Endodermal cell (in vitro differentiated cells): ENCODE results near the gene MALT1. TPM values are rescaled to one million over a fixed set of nuclear protein-coding genes. Genes with fewer than 3 reads are reported as not detected.

Source experiments
- DNase-seq: peaks from one replicate; pipeline ENCODE4 v3.0.0-alpha.2; 2017
- H3K27ac ChIP-seq: 2 replicates; pipeline ENCODE4 v1.5.1; 2013; ENCODE audit warnings: mild to moderate bottlenecking, low read depth, low read length, moderate library complexity
- H3K27me3 ChIP-seq: 2 replicates; pipeline ENCODE4 v1.6.1; 2013; ENCODE audit warnings: mild to moderate bottlenecking, low read length, moderate library complexity; ENCODE audit not compliant: insufficient read depth, control insufficient read depth, poor library complexity, severe bottlenecking
- H3K36me3 ChIP-seq: 2 replicates; pipeline ENCODE4 v1.7.0; 2013; ENCODE audit warnings: mild to moderate bottlenecking, low read length, moderate library complexity; ENCODE audit not compliant: control insufficient read depth, insufficient read depth
- H3K4me1 ChIP-seq: one replicate; pipeline ENCODE4 v1.7.0; 2013; ENCODE audit warnings: low read length; ENCODE audit not compliant: control insufficient read depth, insufficient read depth
- H3K4me3 ChIP-seq: 2 replicates; pipeline ENCODE4 v1.5.1; 2013; ENCODE audit warnings: mild to moderate bottlenecking, low read length, moderate library complexity
- H3K9ac ChIP-seq: 2 replicates; pipeline ENCODE4 v1.6.1; 2013; ENCODE audit warnings: mild to moderate bottlenecking, low read length, moderate library complexity; ENCODE audit not compliant: poor library complexity, severe bottlenecking; ENCODE audit errors: extremely low read depth
- H3K9me3 ChIP-seq: 2 replicates; pipeline ENCODE4 v1.6.1; 2013; ENCODE audit warnings: mild to moderate bottlenecking, low read length, moderate library complexity; ENCODE audit not compliant: control insufficient read depth
- H3K27ac Mint-ChIP-seq: 2 replicates; pipeline ENCODE4 v1.8.0; 2020; ENCODE audit warnings: mixed read lengths
- H3K27me3 Mint-ChIP-seq: 2 replicates; pipeline ENCODE4 v1.8.0; 2021; ENCODE audit warnings: mild to moderate bottlenecking, mixed read lengths; ENCODE audit not compliant: insufficient read depth
- H3K36me3 Mint-ChIP-seq: 2 replicates; pipeline ENCODE4 v1.8.0; 2020; ENCODE audit warnings: low read depth, mixed read lengths
- H3K4me1 Mint-ChIP-seq: 2 replicates; pipeline ENCODE4 v1.8.0; 2020; ENCODE audit warnings: mixed read lengths
- H3K4me3 Mint-ChIP-seq: 2 replicates; pipeline ENCODE4 v1.8.0; 2020; ENCODE audit warnings: mild to moderate bottlenecking, moderate library complexity, mixed read lengths
- H3K9me3 Mint-ChIP-seq: 2 replicates; pipeline ENCODE4 v1.8.0; 2020; ENCODE audit warnings: mild to moderate bottlenecking, mixed read lengths
- WGBS, 2 experiments: methylation state at CpG; one replicate each; pipeline versions ENCODE4 v1.1.5 to v1.1.7; 2013; ENCODE audit warnings: missing lambda C conversion rate in 2 of 2, mixed read lengths in 1 of 2; ENCODE audit not compliant: insufficient coverage in 1 of 2, insufficient read length in 1 of 2; 5-methylcytosine and 5-hydroxymethylcytosine counted together
- total RNA-seq, 2 donors: library from RNA; stranded (reverse); fragmentation: NEBNext Ultra II Directional in 1 of 2; extraction: Animal tissue kit (Norgen Biotek cat#: 25700) in 1 of 2; gene quantifications; 2 replicates in 1 of 2; 3 replicates in 1 of 2; pipeline ENCODE4 v1.2.1, GENCODE V29; 2021
- TF ChIP-seq, protein P1 (sequence below): fragments of 200-600 bp; sonication (generic); conservative IDR thresholded peaks from 2 replicates; pipeline ENCODE4 v1.5.0; 2021; ENCODE audit warnings: antibody characterized with exemption, mild to moderate bottlenecking

The MALT1 gene
- total RNA-seq, 2 donors from 2014 or later, result 14.0 to 22.1 TPM

DNA sequence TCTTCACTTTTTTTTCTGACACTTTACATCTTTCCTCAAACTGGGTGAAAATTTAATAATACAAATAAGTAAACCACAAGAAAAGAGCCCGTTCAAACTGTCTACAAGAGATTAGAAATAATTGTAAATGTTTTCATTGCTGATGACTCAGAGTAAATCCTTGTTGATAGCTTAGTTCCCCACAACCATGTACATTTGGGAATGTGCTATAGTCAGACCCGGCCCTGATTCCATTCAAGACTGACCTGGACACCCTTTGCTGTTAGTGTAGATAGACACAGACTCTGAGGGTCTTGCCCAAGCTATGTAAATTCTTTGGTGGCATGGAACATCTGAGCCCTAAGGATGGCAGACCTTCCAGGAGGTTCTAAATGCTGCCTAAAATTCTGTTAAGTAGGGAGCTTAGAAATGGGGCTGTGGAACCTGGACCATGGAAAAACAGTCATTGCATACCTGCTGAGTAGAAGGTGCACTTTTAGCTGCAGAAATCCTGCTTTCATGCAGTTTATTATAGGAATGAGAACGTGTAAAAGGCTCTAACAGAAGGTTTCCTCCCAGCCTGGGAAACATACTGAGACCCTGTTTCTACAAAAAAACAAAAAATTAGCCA is 3.7 kb downstream of the MALT1 start:
- no peak overlapping the region for H3K27ac ChIP-seq
- peaks cover 10% of the 10 kb centered on the region for H3K4me1 Mint-ChIP-seq

DNA sequence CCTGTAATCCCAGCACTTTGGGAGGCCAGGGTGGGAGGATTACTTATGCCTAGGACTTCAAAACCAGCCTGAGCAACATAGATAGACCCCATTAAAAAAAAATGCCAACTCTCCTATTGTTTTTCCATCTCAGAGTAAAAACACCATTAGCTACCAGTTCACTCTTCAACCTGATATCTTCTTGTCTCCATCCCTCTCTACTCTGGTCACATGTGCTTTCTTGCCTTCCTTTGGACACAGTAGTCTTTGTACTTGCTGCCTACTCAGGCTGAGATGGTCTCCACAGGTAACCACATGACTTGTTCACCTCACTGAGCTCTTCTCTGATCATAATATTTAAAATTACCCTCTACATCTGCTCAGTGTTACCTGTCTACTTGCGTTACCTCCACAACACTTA is 5.0 kb downstream of the MALT1 start:
- 100% methylated on average over 1 of the region's 1 CpG; no CpG with 5 or more reads in 1 of the 2 experiments for WGBS, 2 experiments
- Histone ChIP-seq H3K4me3 (no peak overlapping the region), H3K9ac (no peak overlapping the region), H3K4me1 (no peaks in the 10 kb centered on the region), H3K27ac (no peak overlapping the region), H3K9me3 (no peaks in the 10 kb centered on the region), H3K36me3 (peaks cover 2% of the 10 kb centered on the region), H3K27me3 (no peaks in the 10 kb centered on the region)
- Mint-ChIP-seq H3K4me1 (peaks cover 4% of the 10 kb centered on the region), H3K4me3 (no peak overlapping the region), H3K27me3 (no peaks in the 10 kb centered on the region), H3K9me3 (peaks cover 4% of the 10 kb centered on the region), H3K27ac (no peak overlapping the region), H3K36me3 (peaks cover 4% of the 10 kb centered on the region)
- TF ChIP-seq, protein P1, sequence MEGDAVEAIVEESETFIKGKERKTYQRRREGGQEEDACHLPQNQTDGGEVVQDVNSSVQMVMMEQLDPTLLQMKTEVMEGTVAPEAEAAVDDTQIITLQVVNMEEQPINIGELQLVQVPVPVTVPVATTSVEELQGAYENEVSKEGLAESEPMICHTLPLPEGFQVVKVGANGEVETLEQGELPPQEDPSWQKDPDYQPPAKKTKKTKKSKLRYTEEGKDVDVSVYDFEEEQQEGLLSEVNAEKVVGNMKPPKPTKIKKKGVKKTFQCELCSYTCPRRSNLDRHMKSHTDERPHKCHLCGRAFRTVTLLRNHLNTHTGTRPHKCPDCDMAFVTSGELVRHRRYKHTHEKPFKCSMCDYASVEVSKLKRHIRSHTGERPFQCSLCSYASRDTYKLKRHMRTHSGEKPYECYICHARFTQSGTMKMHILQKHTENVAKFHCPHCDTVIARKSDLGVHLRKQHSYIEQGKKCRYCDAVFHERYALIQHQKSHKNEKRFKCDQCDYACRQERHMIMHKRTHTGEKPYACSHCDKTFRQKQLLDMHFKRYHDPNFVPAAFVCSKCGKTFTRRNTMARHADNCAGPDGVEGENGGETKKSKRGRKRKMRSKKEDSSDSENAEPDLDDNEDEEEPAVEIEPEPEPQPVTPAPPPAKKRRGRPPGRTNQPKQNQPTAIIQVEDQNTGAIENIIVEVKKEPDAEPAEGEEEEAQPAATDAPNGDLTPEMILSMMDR, result no peak
- no peak for DNase-seq

More for the DNA sequence above, 3.7 kb downstream of the MALT1 start:
- Histone ChIP-seq H3K36me3 (no peaks in the 10 kb centered on the region), H3K4me1 (no peaks in the 10 kb centered on the region), H3K9ac (no peak overlapping the region), H3K9me3 (no peaks in the 10 kb centered on the region), H3K27me3 (peaks cover 4% of the 10 kb centered on the region), H3K4me3 (no peak overlapping the region)
- Mint-ChIP-seq H3K27ac (no peak overlapping the region), H3K27me3 (peaks cover 1% of the 10 kb centered on the region), H3K9me3 (peaks cover 4% of the 10 kb centered on the region), H3K4me3 (no peak overlapping the region), H3K36me3 (no peaks in the 10 kb centered on the region)
- no peak for DNase-seq
- TF ChIP-seq, protein P1, result no peak
- WGBS, 2 experiments, result 83 to 88% methylated on average over 1 to 2 of the region's 3 CpGs

DNA sequence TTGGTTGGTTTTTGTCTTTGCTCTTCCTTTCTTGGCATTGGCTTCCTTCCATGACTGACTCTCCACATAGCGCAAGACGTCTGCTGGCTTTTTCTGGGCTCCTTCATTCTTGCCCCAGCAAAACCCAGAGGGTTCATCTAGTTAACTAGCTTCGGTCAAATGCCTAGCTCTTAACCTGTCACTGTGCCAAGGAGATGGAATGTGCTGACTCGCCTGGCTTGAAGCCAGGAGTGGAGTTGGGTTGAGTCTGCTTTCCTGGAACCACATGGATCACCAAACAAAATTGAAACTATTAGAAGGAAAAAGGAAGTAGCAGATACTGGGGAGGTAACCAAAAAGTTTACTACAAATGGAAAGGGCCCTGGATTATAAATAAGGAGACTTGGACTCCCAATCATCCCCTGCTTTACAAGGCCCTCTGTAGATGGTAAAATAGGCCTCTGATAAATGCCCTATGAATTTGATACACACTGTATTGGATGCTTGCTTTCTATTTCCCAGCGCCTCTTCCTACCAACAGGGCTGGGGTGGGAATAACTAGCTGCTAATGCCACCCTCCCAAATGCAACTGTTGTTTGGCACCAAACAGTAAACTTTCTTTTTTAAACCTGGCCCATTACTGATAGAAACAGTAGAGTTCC is 11.3 kb downstream of the MALT1 start:
- no peaks in the 10 kb centered on the region for H3K27me3 Mint-ChIP-seq
- Histone ChIP-seq H3K36me3 (peaks cover 35% of the 10 kb centered on the region), H3K4me1 (peaks cover 3% of the 10 kb centered on the region), H3K4me3 (no peak overlapping the region), H3K9me3 (no peaks in the 10 kb centered on the region), H3K27ac (no peak overlapping the region), H3K27me3 (no peaks in the 10 kb centered on the region), H3K9ac (no peak overlapping the region)
- no peak overlapping the region for H3K4me3 Mint-ChIP-seq
- DNase-seq, result no peak
- WGBS, 2 experiments, result 94 to 95% methylated on average over 3 to 5 of the region's 5 CpGs
- H3K36me3 Mint-ChIP-seq, result peaks cover 17% of the 10 kb centered on the region
- peaks cover 3% of the 10 kb centered on the region for H3K4me1 Mint-ChIP-seq
- no peak overlapping the region for H3K27ac Mint-ChIP-seq
- peaks cover 4% of the 10 kb centered on the region for H3K9me3 Mint-ChIP-seq
- TF ChIP-seq, protein P1, result no peak
